Measurements from ENCODE around the gene LRBA.
"Not testable (repeated sequence)": the region's sequence is repeated elsewhere in the genome, so short reads cannot be mapped to it uniquely, and the experiment has no call there.

Gene LRBA

GRCh38 chr4:151021637-151022334, 6.7 kb upstream of the LRBA start:
- DNase-seq = no peak

- peak; percentile 66 to 72 for DNase-seq
Observed at GRCh38 chr4:151015459-151016347, 619 bp upstream of the LRBA start.

GRCh38 chr4:151013944-151014343, 1.1 kb downstream of the LRBA start:
- no peak for DNase-seq

- no peak for DNase-seq
Observed at GRCh38 chr4:151013491-151013890, 1.6 kb downstream of the LRBA start.

- no peak for DNase-seq
Observed at GRCh38 chr4:151012820-151013219, 2.3 kb downstream of the LRBA start.

GRCh38 chr4:151012376-151012775, 2.7 kb downstream of the LRBA start:
- no peak for DNase-seq

GRCh38 chr4:151004222-151004621, 10.9 kb downstream of the LRBA start:
- no peak for DNase-seq

- no peak for DNase-seq
Observed at GRCh38 chr4:151000747-151001429, 14.2 kb downstream of the LRBA start.

- DNase-seq = no peak
Observed at GRCh38 chr4:150999086-150999485, 16.0 kb downstream of the LRBA start.

- no peak for DNase-seq
Observed at GRCh38 chr4:150997141-150997540, 17.9 kb downstream of the LRBA start.

GRCh38 chr4:150994721-150995120, 20.4 kb downstream of the LRBA start:
- DNase-seq = no peak

- not testable (repeated sequence) for DNase-seq
Observed at GRCh38 chr4:150993577-150993976, 21.5 kb downstream of the LRBA start.

GRCh38 chr4:150990993-150991392, 24.1 kb downstream of the LRBA start:
- DNase-seq = no peak

GRCh38 chr4:150990250-150990649, 24.8 kb downstream of the LRBA start:
- DNase-seq = no peak

GRCh38 chr4:150988238-150988637, 26.8 kb downstream of the LRBA start:
- no peak for DNase-seq

GRCh38 chr4:150987204-150987603, 27.9 kb downstream of the LRBA start:
- DNase-seq = no peak

- no peak for DNase-seq
Observed at GRCh38 chr4:150986085-150986484, 29.0 kb downstream of the LRBA start.

GRCh38 chr4:150983851-150984250, 31.2 kb downstream of the LRBA start:
- DNase-seq = no peak

- no peak for DNase-seq
Observed at GRCh38 chr4:150982557-150983233, 32.4 kb downstream of the LRBA start.

- DNase-seq = no peak
Observed at GRCh38 chr4:150978738-150979575, 36.1 kb downstream of the LRBA start.

GRCh38 chr4:150976478-150977118, 38.5 kb downstream of the LRBA start:
- no peak for DNase-seq

GRCh38 chr4:150974750-150975149, 40.3 kb downstream of the LRBA start:
- DNase-seq = no peak
